Loucy (cell line): Measurements from ENCODE around the gene HYAL3.
A peak's percentile ranks its signal among the peaks of the same experiment; 100 is the strongest.

Experiments
- H2AFZ ChIP-seq: fragments of 200-600 bp; sonication (generic); 2 replicates; pipeline ENCODE4 v1.6.0; 2016; ENCODE audit warnings: antibody characterized with exemption, mild to moderate bottlenecking, low read length, moderate library complexity
- H3F3A ChIP-seq: fragments of 200-600 bp; 2 replicates; pipeline ENCODE4 v1.6.0; 2016; ENCODE audit warnings: antibody characterized with exemption, low read depth, mild to moderate bottlenecking
- H3K27me3 ChIP-seq: fragments of 200-600 bp; sonication (generic); 2 replicates; pipeline ENCODE4 v1.6.1; 2014; ENCODE audit warnings: low read length, mild to moderate bottlenecking; ENCODE audit not compliant: insufficient read depth, poor library complexity, severe bottlenecking
- H3K36me3 ChIP-seq: fragments of 200-600 bp; sonication (generic); 2 replicates; pipeline ENCODE4 v1.6.1; 2016; ENCODE audit warnings: low read length; ENCODE audit not compliant: insufficient read depth
- H3K4me1 ChIP-seq: fragments of 200-600 bp; sonication (generic); 2 replicates; pipeline ENCODE4 v1.5.1; 2014; ENCODE audit warnings: low read length, mild to moderate bottlenecking; ENCODE audit not compliant: insufficient read depth, poor library complexity, severe bottlenecking
- H3K4me2 ChIP-seq: fragments of 200-600 bp; sonication (generic); 2 replicates; pipeline ENCODE4 v1.6.0; 2014; ENCODE audit warnings: antibody characterized with exemption, low read length, low read depth, mild to moderate bottlenecking; ENCODE audit not compliant: poor library complexity, severe bottlenecking
- H3K4me3 ChIP-seq: fragments of 200-600 bp; sonication (generic); 2 replicates; pipeline ENCODE4 v1.5.1; 2014; ENCODE audit warnings: low read length, mild to moderate bottlenecking, mixed read lengths; ENCODE audit not compliant: poor library complexity, severe bottlenecking
- H3K79me2 ChIP-seq: fragments of 200-600 bp; sonication (generic); 2 replicates; pipeline ENCODE4 v1.6.1; 2014; ENCODE audit warnings: low read length; ENCODE audit not compliant: insufficient read depth
- H3K9ac ChIP-seq: fragments of 200-600 bp; sonication (generic); 2 replicates; pipeline ENCODE4 v1.6.0; 2014; ENCODE audit warnings: mild to moderate bottlenecking, low read depth, low read length, moderate library complexity; ENCODE audit not compliant: poor library complexity, severe bottlenecking
- H3K9me2 ChIP-seq: fragments of 200-600 bp; sonication (generic); replicated peaks from 2 replicates; pipeline ENCODE4 v1.6.1; 2016; ENCODE audit warnings: low read depth, low read length, mixed read lengths
- H3K9me3 ChIP-seq: fragments of 200-600 bp; sonication (generic); 2 replicates; pipeline ENCODE4 v1.6.1; 2014; ENCODE audit warnings: mild to moderate bottlenecking, antibody characterized with exemption, low read length, low read depth; ENCODE audit not compliant: insufficient read depth
- H4K20me1 ChIP-seq: fragments of 200-600 bp; sonication (generic); 2 replicates; pipeline ENCODE4 v1.6.0; 2014; ENCODE audit warnings: antibody characterized with exemption, low read length, mild to moderate bottlenecking; ENCODE audit not compliant: insufficient read depth, poor library complexity, severe bottlenecking
- CTCF ChIP-seq: fragments of 200-600 bp; sonication (generic); conservative IDR thresholded peaks from 2 replicates; pipeline ENCODE4 v1.5.1; 2014; ENCODE audit warnings: mild to moderate bottlenecking, antibody characterized with exemption, low read length
- EZH2phosphoT487 ChIP-seq: fragments of 200-600 bp; IDR thresholded peaks from 2 replicates; pipeline ENCODE4 v1.6.1; 2018; ENCODE audit warnings: antibody characterized with exemption, mild to moderate bottlenecking, moderate library complexity, borderline replicate concordance

Gene HYAL3

GRCh38 chr3:50294089-50294488, 5.1 kb downstream of the HYAL3 start:
- Histone ChIP-seq H3K9ac (no peak overlapping the region), H3K4me1 (peaks cover 24% of the 10 kb centered on the region), H4K20me1 (peaks cover 7% of the 10 kb centered on the region), H3F3A (no peaks in the 10 kb centered on the region), H3K27me3 (no peaks in the 10 kb centered on the region), H3K36me3 (no peaks in the 10 kb centered on the region), H3K4me3 (no peak overlapping the region), H3K9me3 (no peaks in the 10 kb centered on the region), H3K4me2 (no peak overlapping the region), H3K9me2 (no peaks in the 10 kb centered on the region), H3K79me2 (peaks cover 44% of the 10 kb centered on the region), H2AFZ (no peak overlapping the region)
- TF ChIP-seq EZH2phosphoT487 (no peak), CTCF (no peak)

- Histone ChIP-seq H3K36me3 (peaks cover 8% of the 10 kb centered on the region; the same call in 1 of the 2 replicates), H3K4me2 (peak overlapping the region; percentile 84), H2AFZ (no peak overlapping the region), H3K4me1 (peaks cover 24% of the 10 kb centered on the region), H4K20me1 (peaks cover 3% of the 10 kb centered on the region), H3F3A (no peaks in the 10 kb centered on the region), H3K9ac (peak overlapping the region; percentile 74), H3K9me3 (no peaks in the 10 kb centered on the region), H3K27me3 (no peaks in the 10 kb centered on the region), H3K79me2 (peaks cover 40% of the 10 kb centered on the region), H3K9me2 (no peaks in the 10 kb centered on the region), H3K4me3 (peak overlapping the region; percentile 72)
- TF ChIP-seq EZH2phosphoT487 (no peak), CTCF (no peak)
Observed at GRCh38 chr3:50293079-50293801, 6.0 kb downstream of the HYAL3 start.

GRCh38 chr3:50292159-50293078, 6.8 kb downstream of the HYAL3 start, which contains the start of gene IFRD2:
Gene IFRD2 (minus strand): TSS chr3:50292429. CDS start chr3:50292274, 155 bp downstream.
- Histone ChIP-seq H4K20me1 (peaks cover 3% of the 10 kb centered on the region), H3K4me3 (peak within 1 kb of the TSS; percentile 91), H3K36me3 (peaks cover 12% of the 10 kb centered on the region; the same call in 1 of the 2 replicates)

More at GRCh38 chr3:50292159-50293078, 6.8 kb downstream of the HYAL3 start, which contains the start of gene IFRD2:
- TF ChIP-seq CTCF (peak; percentile 17), EZH2phosphoT487 (no peak)
- H3F3A ChIP-seq, result no peaks in the 10 kb centered on the region
- H3K9me2 ChIP-seq, result no peaks in the 10 kb centered on the region
- H3K4me1 ChIP-seq, result peaks cover 20% of the 10 kb centered on the region
- peak within 1 kb of the TSS; percentile 76 for H3K9ac ChIP-seq
- no peaks in the 10 kb centered on the region for H3K9me3 ChIP-seq
- H2AFZ ChIP-seq, result peak within 1 kb of the TSS; percentile 65
- peaks cover 32% of the 10 kb centered on the region for H3K79me2 ChIP-seq
- no peaks in the 10 kb centered on the region for H3K27me3 ChIP-seq
- H3K4me2 ChIP-seq, result peak within 1 kb of the TSS; percentile 86
